K562 (cell line): ENCODE results near the gene ZFYVE26. TPM values are rescaled to one million over a fixed set of nuclear protein-coding genes. Genes with fewer than 3 reads are reported as not detected.

Source experiments
- BRF1 ChIP-seq: IDR thresholded peaks from 3 replicates; pipeline ENCODE4 v1.6.1; 2011; ENCODE audit warnings: borderline replicate concordance, mild to moderate bottlenecking; ENCODE audit not compliant: insufficient read length; ENCODE audit errors: extremely low read depth
- E2F3 ChIP-seq: fragments of 250-450 bp; sonication (Bioruptor Pico); IDR thresholded peaks from 2 replicates; pipeline ENCODE4 v1.4.0; 2020; ENCODE audit warnings: mild to moderate bottlenecking
- EHMT2 ChIP-seq: fragments of 450-650 bp; IDR thresholded peaks from 2 replicates; pipeline ENCODE4 v1.6.1; 2018; ENCODE audit warnings: antibody characterized with exemption
- FOXJ3 ChIP-seq: sonication (generic); formaldehyde crosslinking; IDR thresholded peaks from 2 replicates; pipeline ENCODE4 v1.4.0; 2020; ENCODE audit warnings: mild to moderate bottlenecking, missing genetic modification reagents
- KDM1A ChIP-seq, 2 experiments: fragments of 450-650 bp; IDR thresholded peaks; 2 replicates each; pipeline ENCODE4 v1.6.1; 2016; ENCODE audit warnings: mild to moderate bottlenecking in 2 of 2
- KDM4B ChIP-seq, 2 experiments: fragments of 450-650 bp in 1 of 2; sonication (generic) in 1 of 2; IDR thresholded peaks; 2 replicates each; pipeline ENCODE4 v1.6.1; 2016 to 2017; ENCODE audit warnings: borderline replicate concordance in 2 of 2, antibody characterized with exemption in 1 of 2, low read depth in 1 of 2, mild to moderate bottlenecking in 1 of 2
- POLR2G ChIP-seq: fragments of 200-400 bp; formaldehyde crosslinking; IDR thresholded peaks from 2 replicates; pipeline ENCODE4 v1.6.1; 2017; ENCODE audit warnings: low read depth, mild to moderate bottlenecking, antibody characterized with exemption, low read length, moderate library complexity
- POU5F1 ChIP-seq: fragments of 150-350 bp; IDR thresholded peaks from 2 replicates; pipeline ENCODE4 v1.6.1; 2014; ENCODE audit warnings: borderline replicate concordance, low read length, low read depth, mild to moderate bottlenecking; ENCODE audit not compliant: partially characterized antibody
- RBM15 ChIP-seq: fragments of 200-400 bp; formaldehyde crosslinking; IDR thresholded peaks from 2 replicates; pipeline ENCODE4 v1.6.1; 2018; ENCODE audit warnings: mild to moderate bottlenecking, low read length, moderate library complexity; ENCODE audit not compliant: insufficient read depth
- RHOXF2B ChIP-seq: fragments of 250-450 bp; sonication (Bioruptor Pico); conservative IDR thresholded peaks from 2 replicates; pipeline ENCODE4 v1.5.1; 2021
- SUPT5H ChIP-seq: fragments of 450-650 bp; IDR thresholded peaks from 2 replicates; pipeline ENCODE4 v1.6.1; 2016
- TEAD1 ChIP-seq, 2 experiments: fragments of 450-650 bp in 1 of 2; sonication (generic) in 1 of 2; formaldehyde crosslinking; IDR thresholded peaks; 2 replicates each; pipeline versions ENCODE4 v1.4.0 to v1.8.0; 2020 to 2022; ENCODE audit warnings: mild to moderate bottlenecking in 2 of 2, missing genetic modification reagents in 1 of 2
- ZBED1 ChIP-seq: IDR thresholded peaks from 2 replicates; pipeline ENCODE4 v1.6.1; 2014
- ZNF324 ChIP-seq: fragments of 250-450 bp; sonication (Bioruptor Pico); IDR thresholded peaks from 2 replicates; pipeline ENCODE4 v1.4.0; 2020; ENCODE audit warnings: mild to moderate bottlenecking
- polyA plus RNA-seq, 8 experiments: library from polyadenylated mRNA; depleted of rRNA in 4 of 8; stranded (reverse) in 5 of 8; unstranded in 3 of 8; fragments of >200 nt; fragmentation: Nextera tagmentation in 2 of 8; fragmentation: Illumina TruSeq in 1 of 8; extraction: Ambion mirVana in 2 of 8; extraction: Trizol in 1 of 8; gene quantifications; 2 replicates each; pipeline versions ENCODE4 v1.2.1 to v1.2.3, GENCODE V29; 2011 to 2014; ENCODE audit warnings: inconsistent platforms in 1 of 8, missing spikeins in 1 of 8
- total RNA-seq, 7 experiments: library from RNA; depleted of rRNA in 6 of 7; stranded (reverse); fragments of >200 nt in 6 of 7; fragmentation: Illumina TruSeq in 2 of 7; extraction: Trizol in 2 of 7; gene quantifications; 2 replicates each; pipeline versions ENCODE4 v1.2.1 to v1.2.3, GENCODE V29; 2011 to 2021; ENCODE audit warnings: low replicate concordance in 1 of 7
- TF ChIP-seq, protein P1 (sequence below): fragments of 450-650 bp; IDR thresholded peaks from 2 replicates; pipeline ENCODE4 v1.6.1; 2018; ENCODE audit warnings: mild to moderate bottlenecking, low read depth; ENCODE audit not compliant: partially characterized antibody
- TF ChIP-seq, protein P2 (sequence below): IDR thresholded peaks from 2 replicates; pipeline ENCODE4 v1.6.1; 2011; ENCODE audit not compliant: insufficient read length; ENCODE audit errors: extremely low read depth
- TF ChIP-seq, protein P3 (sequence below): IDR thresholded peaks from 2 replicates; pipeline ENCODE4 v1.6.1; 2016; ENCODE audit warnings: missing genetic modification characterization, missing compliant biosample characterization
- TF ChIP-seq, protein P4 (sequence below): sonication (generic); formaldehyde crosslinking; IDR thresholded peaks from 2 replicates; pipeline ENCODE4 v1.9.0; 2022; ENCODE audit warnings: mild to moderate bottlenecking, missing genetic modification reagents
- TF ChIP-seq, protein P5 (sequence below): sonication (generic); formaldehyde crosslinking; IDR thresholded peaks from 2 replicates; pipeline ENCODE4 v1.8.1; 2023; ENCODE audit warnings: mild to moderate bottlenecking, missing genetic modification reagents
- TF ChIP-seq, protein P6 (sequence below): sonication (generic); formaldehyde crosslinking; IDR thresholded peaks from 2 replicates; pipeline ENCODE4 v1.8.1; 2023; ENCODE audit warnings: mild to moderate bottlenecking, missing genetic modification reagents, moderate library complexity

ZFYVE26 gene
- total and polyA plus RNA-seq, 9 of the 15 experiments (the other 6 are each of a cell fraction or from before 2014, with no cell fraction given), result 0.32 to 9.1 (median 5.9) TPM

DNA sequence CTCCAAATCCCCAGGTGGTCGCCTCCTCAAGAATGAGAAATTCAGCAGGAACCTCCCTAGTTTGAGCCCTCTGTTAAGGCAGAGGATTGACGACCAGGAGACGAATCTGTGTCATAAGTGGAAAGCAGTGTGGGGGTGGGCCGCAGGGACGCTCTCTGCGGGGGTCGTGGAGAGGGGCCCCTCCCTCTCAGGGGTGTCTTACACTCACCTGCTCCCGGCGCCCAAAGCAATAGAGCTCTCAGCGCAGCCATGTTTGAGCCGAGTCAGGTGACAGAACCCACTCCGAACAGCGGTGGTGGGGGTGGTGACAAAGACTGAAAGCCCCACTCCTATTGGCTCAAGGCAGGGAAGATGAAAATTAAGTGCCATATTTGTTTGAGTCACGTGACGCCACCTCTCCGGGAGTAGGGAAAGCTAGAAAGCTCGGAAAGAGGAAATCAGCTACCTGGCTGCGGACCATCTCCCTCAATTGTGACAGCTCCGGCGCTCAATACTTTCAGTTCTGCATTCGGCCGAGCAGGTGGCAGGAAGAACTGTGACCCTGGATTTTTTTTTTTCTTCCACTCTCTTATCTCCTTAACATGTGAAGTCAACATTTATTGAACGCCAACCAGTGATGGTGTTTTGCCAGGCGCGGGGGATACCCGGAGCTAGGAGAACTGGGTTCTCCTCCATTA is at the start of gene ZFYVE26 (continued):
- TF ChIP-seq, protein P1, sequence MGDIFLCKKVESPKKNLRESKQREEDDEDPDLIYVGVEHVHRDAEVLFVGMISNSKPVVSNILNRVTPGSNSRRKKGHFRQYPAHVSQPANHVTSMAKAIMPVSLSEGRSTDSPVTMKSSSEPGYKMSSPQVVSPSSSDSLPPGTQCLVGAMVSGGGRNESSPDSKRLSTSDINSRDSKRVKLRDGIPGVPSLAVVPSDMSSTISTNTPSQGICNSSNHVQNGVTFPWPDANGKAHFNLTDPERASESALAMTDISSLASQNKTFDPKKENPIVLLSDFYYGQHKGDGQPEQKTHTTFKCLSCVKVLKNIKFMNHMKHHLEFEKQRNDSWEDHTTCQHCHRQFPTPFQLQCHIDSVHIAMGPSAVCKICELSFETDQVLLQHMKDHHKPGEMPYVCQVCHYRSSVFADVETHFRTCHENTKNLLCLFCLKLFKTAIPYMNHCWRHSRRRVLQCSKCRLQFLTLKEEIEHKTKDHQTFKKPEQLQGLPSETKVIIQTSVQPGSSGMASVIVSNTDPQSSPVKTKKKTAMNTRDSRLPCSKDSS, result no peak
- TF ChIP-seq, protein P2, sequence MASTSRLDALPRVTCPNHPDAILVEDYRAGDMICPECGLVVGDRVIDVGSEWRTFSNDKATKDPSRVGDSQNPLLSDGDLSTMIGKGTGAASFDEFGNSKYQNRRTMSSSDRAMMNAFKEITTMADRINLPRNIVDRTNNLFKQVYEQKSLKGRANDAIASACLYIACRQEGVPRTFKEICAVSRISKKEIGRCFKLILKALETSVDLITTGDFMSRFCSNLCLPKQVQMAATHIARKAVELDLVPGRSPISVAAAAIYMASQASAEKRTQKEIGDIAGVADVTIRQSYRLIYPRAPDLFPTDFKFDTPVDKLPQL, result no peak
- no peak for TF ChIP-seq ZBED1
- no peak for TF ChIP-seq RBM15
- TF ChIP-seq, protein P3, sequence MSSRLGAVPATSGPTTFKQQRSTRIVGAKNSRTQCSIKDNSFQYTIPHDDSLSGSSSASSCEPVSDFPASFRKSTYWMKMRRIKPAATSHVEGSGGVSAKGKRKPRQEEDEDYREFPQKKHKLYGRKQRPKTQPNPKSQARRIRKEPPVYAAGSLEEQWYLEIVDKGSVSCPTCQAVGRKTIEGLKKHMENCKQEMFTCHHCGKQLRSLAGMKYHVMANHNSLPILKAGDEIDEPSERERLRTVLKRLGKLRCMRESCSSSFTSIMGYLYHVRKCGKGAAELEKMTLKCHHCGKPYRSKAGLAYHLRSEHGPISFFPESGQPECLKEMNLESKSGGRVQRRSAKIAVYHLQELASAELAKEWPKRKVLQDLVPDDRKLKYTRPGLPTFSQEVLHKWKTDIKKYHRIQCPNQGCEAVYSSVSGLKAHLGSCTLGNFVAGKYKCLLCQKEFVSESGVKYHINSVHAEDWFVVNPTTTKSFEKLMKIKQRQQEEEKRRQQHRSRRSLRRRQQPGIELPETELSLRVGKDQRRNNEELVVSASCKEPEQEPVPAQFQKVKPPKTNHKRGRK (tag), result no peak
- TF ChIP-seq, protein P4, sequence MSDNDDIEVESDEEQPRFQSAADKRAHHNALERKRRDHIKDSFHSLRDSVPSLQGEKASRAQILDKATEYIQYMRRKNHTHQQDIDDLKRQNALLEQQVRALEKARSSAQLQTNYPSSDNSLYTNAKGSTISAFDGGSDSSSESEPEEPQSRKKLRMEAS (CRISPR knock-in tag), result no peak
- TF ChIP-seq POU5F1, result no peak
- TF ChIP-seq SUPT5H, result peak; percentile 54; the same call in 1 of the 2 replicates
- TF ChIP-seq, protein P5, sequence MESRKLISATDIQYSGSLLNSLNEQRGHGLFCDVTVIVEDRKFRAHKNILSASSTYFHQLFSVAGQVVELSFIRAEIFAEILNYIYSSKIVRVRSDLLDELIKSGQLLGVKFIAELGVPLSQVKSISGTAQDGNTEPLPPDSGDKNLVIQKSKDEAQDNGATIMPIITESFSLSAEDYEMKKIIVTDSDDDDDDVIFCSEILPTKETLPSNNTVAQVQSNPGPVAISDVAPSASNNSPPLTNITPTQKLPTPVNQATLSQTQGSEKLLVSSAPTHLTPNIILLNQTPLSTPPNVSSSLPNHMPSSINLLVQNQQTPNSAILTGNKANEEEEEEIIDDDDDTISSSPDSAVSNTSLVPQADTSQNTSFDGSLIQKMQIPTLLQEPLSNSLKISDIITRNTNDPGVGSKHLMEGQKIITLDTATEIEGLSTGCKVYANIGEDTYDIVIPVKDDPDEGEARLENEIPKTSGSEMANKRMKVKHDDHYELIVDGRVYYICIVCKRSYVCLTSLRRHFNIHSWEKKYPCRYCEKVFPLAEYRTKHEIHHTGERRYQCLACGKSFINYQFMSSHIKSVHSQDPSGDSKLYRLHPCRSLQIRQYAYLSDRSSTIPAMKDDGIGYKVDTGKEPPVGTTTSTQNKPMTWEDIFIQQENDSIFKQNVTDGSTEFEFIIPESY (CRISPR knock-in tag), result peak; percentile 14; the same call in 1 of the 2 replicates
- TF ChIP-seq E2F3 (CRISPR knock-in tag), result no peak
- TF ChIP-seq, protein P6, sequence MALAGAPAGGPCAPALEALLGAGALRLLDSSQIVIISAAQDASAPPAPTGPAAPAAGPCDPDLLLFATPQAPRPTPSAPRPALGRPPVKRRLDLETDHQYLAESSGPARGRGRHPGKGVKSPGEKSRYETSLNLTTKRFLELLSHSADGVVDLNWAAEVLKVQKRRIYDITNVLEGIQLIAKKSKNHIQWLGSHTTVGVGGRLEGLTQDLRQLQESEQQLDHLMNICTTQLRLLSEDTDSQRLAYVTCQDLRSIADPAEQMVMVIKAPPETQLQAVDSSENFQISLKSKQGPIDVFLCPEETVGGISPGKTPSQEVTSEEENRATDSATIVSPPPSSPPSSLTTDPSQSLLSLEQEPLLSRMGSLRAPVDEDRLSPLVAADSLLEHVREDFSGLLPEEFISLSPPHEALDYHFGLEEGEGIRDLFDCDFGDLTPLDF, result no peak
- peak in 1 of 2 experiments; percentile 44; a peak in 1 of 4 replicates for TF ChIP-seq KDM4B (IDR thresholded peaks at IDR 0.05; ENCODE audit: borderline replicate concordance in 2 of 2, low read depth in 1 of 2)
- no peak for TF ChIP-seq KDM1A (IDR thresholded peaks at IDR 0.05)
- no peak for TF ChIP-seq FOXJ3 (CRISPR knock-in tag)
- peak; percentile 69 for TF ChIP-seq POLR2G
- TF ChIP-seq EHMT2, result no peak
- no peak for TF ChIP-seq ZNF324 (CRISPR knock-in tag)
- 0 out of 4 replicates have a peak, but pooled peaks of 1 of the 2 experiments have one; percentile 14 for TF ChIP-seq TEAD1 (CRISPR knock-in tag; IDR thresholded peaks at IDR 0.05)
- TF ChIP-seq RHOXF2B, result no peak
- TF ChIP-seq BRF1, result no peak
